GM12878 (cell line): Measurements from ENCODE around the gene SERPING1. TPM values are rescaled to one million over a fixed set of nuclear protein-coding genes. Genes with fewer than 3 reads are reported as not detected.

ENCODE experiments used
- ATF2 ChIP-seq: IDR thresholded peaks from 2 replicates; pipeline ENCODE4 v1.6.1; 2012; ENCODE audit warnings: low read length, inconsistent platforms
- CHD2 ChIP-seq: IDR thresholded peaks from 2 replicates; pipeline ENCODE4 v1.6.1; 2011; ENCODE audit warnings: low read depth, low read length, improper control_type of control experiment, borderline replicate concordance
- CUX1 ChIP-seq: IDR thresholded peaks from 2 replicates; pipeline ENCODE4 v1.6.1; 2012; ENCODE audit warnings: improper control_type of control experiment, low read depth, low read length; ENCODE audit not compliant: insufficient replicate concordance
- ETV6 ChIP-seq, 2 experiments: fragments of 450-650 bp in 1 of 2; IDR thresholded peaks in 1 of 2; conservative IDR thresholded peaks in 1 of 2; 2 replicates each; pipeline ENCODE4 v1.6.1; 2014; ENCODE audit warnings: antibody characterized with exemption in 1 of 2, borderline replicate concordance in 1 of 2, low read depth in 1 of 2, mild to moderate bottlenecking in 1 of 2, moderate library complexity in 1 of 2
- IRF3 ChIP-seq: fragments of 450-650 bp; IDR thresholded peaks from 2 replicates; pipeline ENCODE4 v1.6.1; 2014; ENCODE audit warnings: mild to moderate bottlenecking
- NFIC ChIP-seq: IDR thresholded peaks from 2 replicates; pipeline ENCODE4 v1.6.1; 2012; ENCODE audit warnings: low read depth, mild to moderate bottlenecking, inconsistent platforms, low read length, moderate library complexity
- POLR2A ChIP-seq: IDR thresholded peaks from 2 replicates; pipeline ENCODE4 v1.6.1; 2011; ENCODE audit warnings: low read depth, mild to moderate bottlenecking, low read length
- SUPT20H ChIP-seq: IDR thresholded peaks from 2 replicates; pipeline ENCODE4 v1.6.1; 2011; ENCODE audit warnings: low read depth, mild to moderate bottlenecking, low read length, moderate library complexity, borderline replicate concordance; ENCODE audit not compliant: control insufficient read depth
- YBX1 ChIP-seq: fragments of 450-650 bp; IDR thresholded peaks from 2 replicates; pipeline ENCODE4 v1.6.1; 2016; ENCODE audit warnings: antibody characterized with exemption
- polyA plus RNA-seq, 11 experiments: library from polyadenylated mRNA; depleted of rRNA in 4 of 11; unstranded in 6 of 11; stranded (reverse) in 5 of 11; fragments of >200 nt; fragmentation: Nextera tagmentation in 4 of 11; fragmentation: Illumina TruSeq in 1 of 11; extraction: Ambion mirVana in 4 of 11; extraction: Trizol in 1 of 11; gene quantifications; 1 replicate in 1 of 11; 2 replicates in 10 of 11; pipeline versions ENCODE4 v1.2.1 to v1.2.3, GENCODE V29; 2011 to 2016; ENCODE audit warnings: inconsistent platforms in 2 of 11, missing spikeins in 2 of 11, low read depth in 1 of 11
- total RNA-seq, 4 experiments: library from RNA; depleted of rRNA in 3 of 4; stranded (reverse); fragments of >200 nt in 3 of 4; fragmentation: Illumina TruSeq in 1 of 4; extraction: Trizol in 1 of 4; gene quantifications; 2 replicates each; pipeline versions ENCODE4 v1.2.1 to v1.2.3, GENCODE V29; 2013 to 2021

The SERPING1 gene
- total and polyA plus RNA-seq, 10 of the 15 experiments (the other 5 are each of a cell fraction or from before 2014, with no cell fraction given): 0.24 to 1.4 TPM; not detected in 8

- TF ChIP-seq CUX1 (no peak), SUPT20H (no peak), ATF2 (no peak), IRF3 (no peak), CHD2 (no peak), YBX1 (no peak), NFIC (no peak), ETV6 (conservative IDR thresholded peaks at IDR 0.05 in 1 of 2, IDR thresholded peaks at IDR 0.05 in 1 of 2; ENCODE audit: borderline replicate concordance in 1 of 2, low read depth in 1 of 2) (no peak), POLR2A (no peak)
These were observed 17.8 kb downstream of the SERPING1 start (continued) for GRCh38 chr11:57615308-57615707.
